Measurements from ENCODE around the gene FAM193B.

DNA sequence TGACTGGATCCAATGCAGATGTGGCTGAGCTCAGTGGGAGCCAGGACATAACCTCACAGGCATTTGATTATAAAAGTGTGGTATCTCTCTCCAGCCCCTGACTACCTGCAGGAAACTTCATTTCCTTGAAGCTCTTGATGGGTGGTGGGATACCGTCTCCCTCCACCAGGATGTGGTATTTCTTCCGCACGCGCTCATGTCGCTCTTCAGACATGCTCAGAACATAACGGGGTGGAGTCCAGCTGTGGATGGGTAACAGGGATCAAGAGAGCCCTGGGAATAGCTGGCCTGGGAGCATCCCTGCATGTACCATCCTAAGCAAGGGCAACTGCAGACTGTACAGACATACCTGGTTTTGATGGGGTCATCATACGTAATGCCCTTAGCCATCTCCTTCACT lies 38.8 kb downstream of the FAM193B start:
- TF ChIP-seq GATA3 (IDR thresholded peaks at IDR 0.05; ENCODE audit: low read depth, low read length): no peak
- no peak for TF ChIP-seq GATA2 (IDR thresholded peaks at IDR 0.05; ENCODE audit: low read depth, low read length)
